Measurements from ENCODE around the gene PODN.

The PODN gene

DNA sequence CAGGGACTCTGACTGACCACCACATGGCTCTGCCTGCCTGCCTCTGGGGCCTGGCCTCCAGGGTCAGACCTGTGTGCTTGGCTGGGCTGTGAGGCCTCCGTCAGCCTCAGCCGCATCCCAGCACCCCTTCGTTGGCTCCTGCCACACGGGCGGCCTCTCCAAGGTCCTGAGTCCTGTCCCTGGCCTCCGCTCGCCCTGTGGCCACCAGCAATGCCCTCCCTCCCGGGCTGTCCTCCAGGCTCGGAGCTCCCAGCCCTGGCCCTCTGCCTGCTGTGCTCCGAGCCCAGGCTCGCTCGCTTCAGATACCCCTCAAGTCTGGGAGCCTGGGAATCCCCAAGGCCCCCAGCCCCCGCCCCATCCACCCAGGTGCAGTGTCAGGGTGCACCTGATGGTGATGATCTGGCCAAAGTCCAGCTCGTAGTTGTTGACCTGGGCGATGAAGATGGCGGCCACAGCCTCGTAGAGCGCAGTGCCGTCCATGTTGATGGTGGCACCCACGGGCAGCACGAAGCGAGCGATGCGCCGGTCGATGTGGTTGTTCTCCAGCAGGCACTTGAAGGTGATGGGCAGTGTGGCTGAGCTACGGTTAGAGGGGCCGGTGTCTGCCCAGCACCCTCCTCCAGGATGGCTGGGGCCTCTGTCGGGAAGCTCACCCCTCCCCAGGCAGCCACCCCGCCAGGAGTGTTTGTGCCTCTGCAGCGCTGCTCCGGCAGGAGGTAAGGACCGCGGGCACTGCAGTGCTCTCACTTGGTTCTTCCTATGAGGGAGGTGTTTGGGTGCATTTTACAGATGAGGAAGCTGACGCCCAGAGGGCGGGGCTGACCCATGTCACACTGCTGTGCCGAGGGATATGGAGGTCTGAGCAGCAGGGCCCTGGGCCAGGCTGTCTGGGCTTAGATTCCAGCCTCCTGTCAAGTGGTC, 28.5 kb downstream of the PODN start:
- no peak for DNase-seq (ENCODE audit: low read depth)

GRCh38 chr1:53091841-53092645, 30.0 kb downstream of the PODN start:
- DNase-seq (ENCODE audit: low read depth), result no peak

GRCh38 chr1:53092659-53093450, 30.8 kb downstream of the PODN start:
- DNase-seq (ENCODE audit: low read depth), result no peak

- DNase-seq (ENCODE audit: low read depth), result no peak
Measured at GRCh38 chr1:53093451-53093754, 31.4 kb downstream of the PODN start.

GRCh38 chr1:53093778-53094532, 31.9 kb downstream of the PODN start:
- no peak for DNase-seq (ENCODE audit: low read depth)

- DNase-seq (ENCODE audit: low read depth), result no peak
Measured at GRCh38 chr1:53094533-53094919, 32.5 kb downstream of the PODN start.

DNA sequence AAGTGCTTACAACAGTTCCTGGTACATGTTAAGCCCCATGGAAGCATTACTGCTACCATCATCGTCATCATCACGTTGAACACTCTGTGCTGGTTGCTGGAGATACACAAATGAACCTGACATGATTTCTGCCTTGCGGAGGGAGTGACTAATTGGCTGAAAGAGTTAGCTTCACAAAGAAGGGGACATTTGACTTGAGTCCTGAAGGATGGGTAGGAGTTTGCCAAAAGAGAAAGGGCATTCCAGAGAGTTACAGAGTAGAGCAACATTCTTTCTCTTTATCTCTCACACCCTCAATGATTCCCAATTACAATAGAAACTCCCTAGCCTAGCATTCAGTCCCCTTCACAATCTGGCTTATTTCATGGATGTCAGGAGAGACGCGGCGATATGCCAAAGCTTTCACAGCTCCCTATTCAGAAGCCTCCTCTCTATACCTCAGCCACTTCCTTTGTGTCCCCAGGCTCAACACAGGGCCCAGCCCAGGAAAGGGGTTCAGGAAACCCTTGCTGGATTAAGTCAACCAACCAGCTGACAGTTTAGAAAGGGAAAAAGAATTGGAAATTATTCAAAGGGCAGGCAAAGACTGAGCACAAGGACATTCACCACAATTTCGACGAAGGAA, 42.4 kb downstream of the PODN start:
- no peak for DNase-seq (ENCODE audit: low read depth)

GRCh38 chr1:53107090-53107489, 45.1 kb downstream of the PODN start:
- DNase-seq (ENCODE audit: low read depth), result no peak

GRCh38 chr1:53107570-53108322, 45.7 kb downstream of the PODN start:
- DNase-seq (ENCODE audit: low read depth), result no peak

DNA sequence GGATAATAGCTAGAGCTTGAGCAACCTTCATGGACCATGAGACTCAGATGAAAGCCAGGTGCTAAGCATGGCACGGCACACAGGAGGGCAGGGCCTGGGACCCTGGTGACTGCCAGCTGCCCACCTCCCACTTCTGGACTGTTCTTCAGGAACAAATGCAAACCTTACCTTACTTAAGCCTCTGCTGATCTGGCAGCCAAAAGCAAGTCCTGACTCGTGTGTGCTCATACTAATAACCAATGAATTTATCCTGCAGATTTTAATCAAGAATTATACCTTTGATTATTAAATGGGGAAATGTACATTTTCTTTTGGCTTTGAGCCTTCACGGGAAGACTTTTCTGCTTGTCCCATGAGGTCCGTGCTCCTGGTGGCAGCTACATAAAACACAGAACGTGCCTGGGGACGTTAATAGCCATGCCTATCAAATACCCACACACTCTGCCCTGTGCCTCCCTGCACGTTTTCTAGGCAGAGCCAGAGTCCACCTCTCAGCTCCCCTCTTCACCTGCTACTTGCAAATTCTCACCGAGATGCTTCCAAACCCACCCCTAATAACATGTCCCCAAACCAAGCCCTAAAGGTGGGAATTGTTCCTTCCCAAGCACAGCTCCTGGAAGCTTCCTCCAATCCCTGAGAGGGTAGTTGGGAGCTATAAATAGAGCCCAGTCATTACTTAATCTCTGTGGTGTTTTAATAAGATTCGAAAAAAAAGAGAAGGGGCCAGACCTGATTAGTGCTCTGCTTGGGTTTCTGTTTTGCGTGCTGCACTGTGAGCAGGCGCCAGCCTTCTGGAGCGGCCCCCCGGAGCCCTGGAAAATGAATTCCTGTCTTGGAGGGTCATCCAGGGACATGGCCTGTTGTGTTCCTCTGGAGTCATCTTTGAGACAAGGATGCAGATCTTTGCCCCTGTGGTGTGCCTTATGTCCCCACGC, 46.9 kb downstream of the PODN start:
- no peak for DNase-seq (ENCODE audit: low read depth)

GRCh38 chr1:53110370-53111072, 48.5 kb downstream of the PODN start:
- DNase-seq (ENCODE audit: low read depth), result no peak

DNA sequence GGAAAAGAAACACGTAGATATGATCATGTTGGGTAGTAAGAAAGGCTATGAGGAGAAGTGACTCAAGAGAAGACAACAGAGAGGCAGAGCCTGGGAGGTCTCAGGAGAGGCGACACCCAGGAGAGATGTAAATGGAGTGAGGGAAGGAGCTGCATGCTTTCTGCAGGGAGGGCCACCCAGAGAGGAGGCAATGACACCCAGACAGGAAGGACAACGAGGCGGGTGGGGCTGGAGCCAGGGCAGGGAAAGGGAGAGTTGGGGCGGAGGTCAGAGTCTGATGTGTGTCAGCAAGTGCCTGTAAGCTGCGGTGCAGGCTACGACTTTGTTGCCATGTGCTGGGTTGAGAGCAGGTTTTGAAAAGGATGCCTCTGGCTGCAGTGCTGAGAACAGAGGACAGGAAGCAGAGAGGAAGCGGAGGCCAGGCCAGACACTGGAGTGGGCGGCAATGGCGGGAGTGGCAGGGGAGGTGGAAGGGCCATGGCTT, 49.1 kb downstream of the PODN start:
- DNase-seq (ENCODE audit: low read depth), result no peak

GRCh38 chr1:53111693-53112092, 49.7 kb downstream of the PODN start:
- DNase-seq (ENCODE audit: low read depth), result no peak

DNA sequence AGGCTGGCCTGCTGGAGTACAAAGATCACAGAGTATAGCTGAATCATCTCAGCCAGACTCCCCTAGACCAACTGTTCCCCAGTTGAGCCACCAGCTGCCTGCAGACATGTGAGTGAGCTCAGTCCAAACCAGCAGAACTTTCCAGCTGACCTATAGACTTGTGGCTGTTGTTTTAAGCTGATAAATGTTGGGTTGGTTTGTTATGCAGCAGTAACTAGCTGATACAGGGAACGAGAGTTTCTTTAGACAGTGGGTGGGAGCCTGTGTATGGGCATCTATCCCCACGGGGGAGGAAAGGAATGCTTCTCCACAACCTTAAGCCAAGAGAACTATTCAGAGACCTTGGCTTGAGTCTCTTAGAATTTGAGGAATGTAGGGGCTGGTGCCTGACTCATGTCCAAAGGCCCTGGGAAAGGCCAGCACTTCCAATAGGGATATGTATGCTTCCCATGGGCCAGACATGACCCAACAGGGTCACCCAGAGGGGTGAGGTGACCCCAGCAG, 50.3 kb downstream of the PODN start:
- DNase-seq (ENCODE audit: low read depth), result no peak

DNA sequence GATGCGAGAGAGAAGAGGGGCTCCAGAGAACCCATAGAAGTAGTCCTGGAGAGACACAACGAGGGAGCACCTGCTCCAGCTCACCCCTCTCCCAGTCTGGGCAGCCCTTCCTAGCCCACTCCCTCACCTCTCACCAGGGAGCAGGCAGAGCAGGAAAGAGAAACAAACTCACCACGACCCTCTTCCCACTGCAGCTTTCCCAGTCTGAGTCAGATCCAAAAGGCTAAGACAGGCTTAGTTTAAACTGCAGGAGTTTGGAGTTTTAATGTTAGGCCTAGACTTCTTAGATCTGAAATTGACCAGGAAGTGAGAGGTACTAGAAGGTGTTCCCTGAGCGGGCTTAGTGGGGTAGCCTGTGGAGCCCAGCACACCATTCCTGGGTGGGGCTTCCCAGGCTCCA, 50.8 kb downstream of the PODN start:
- DNase-seq (ENCODE audit: low read depth), result no peak

GRCh38 chr1:53114090-53114489, 52.1 kb downstream of the PODN start:
- DNase-seq (ENCODE audit: low read depth), result no peak

DNA sequence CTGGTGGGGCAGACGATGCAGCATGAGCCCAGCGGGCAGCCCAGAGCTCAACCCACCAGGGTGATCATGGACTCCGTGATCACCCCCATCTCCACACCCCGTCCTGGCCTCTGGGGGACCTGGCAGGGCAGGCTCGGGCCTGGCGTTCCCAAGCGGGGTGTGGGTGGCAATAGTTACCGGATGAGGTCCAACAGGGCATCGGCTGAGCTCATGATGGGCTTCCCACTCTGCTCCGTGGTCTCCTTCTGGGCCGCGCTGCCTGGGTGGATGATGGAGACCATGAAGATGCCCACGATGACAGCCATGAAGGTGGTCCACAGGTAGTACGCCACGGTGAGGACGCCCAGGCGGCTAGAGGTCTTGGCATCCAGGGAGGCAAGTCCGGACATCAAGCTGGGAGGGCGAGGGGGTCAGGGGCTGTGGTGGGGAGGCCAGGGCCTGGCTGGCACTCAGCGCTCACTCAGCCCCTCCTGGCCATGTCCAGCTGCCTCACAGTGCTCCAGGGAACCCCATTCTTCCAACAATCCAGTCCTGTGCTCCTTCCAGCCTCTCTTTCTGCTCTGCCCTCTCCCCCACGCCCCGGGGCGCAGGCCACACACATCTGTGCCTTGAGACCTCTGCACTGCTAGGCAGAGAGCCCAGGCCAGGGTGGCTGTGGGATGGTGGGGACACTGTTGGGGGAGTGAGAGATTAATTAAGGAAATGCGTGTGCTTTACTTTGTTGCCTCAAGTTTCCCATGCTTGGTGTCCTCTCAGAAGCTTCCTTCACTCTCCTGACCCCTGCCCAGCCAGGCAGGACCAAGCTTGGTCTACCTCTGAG, 52.8 kb downstream of the PODN start:
- DNase-seq (ENCODE audit: low read depth), result no peak

Measured in stimulated activated CD8-positive, alpha-beta memory T cell treated with anti-CD3 and anti-CD28 coated beads, Interleukin-12 subunit alpha, Interleukin-12 subunit beta, amount 100 ng/mL, for 4 hours (primary cell).